Epithelial cell of proximal tubule (primary cell): Measurements from ENCODE around the gene FAH. TPM values are rescaled to one million over a fixed set of nuclear protein-coding genes. Genes with fewer than 3 reads are reported as not detected.

ENCODE experiments used
- DNase-seq: peaks from one replicate; pipeline ENCODE4 v3.0.0-alpha.2; 2011; ENCODE audit warnings: low read depth
- H3K4me3 ChIP-seq: 2 replicates; pipeline ENCODE4 v1.5.1; 2011; ENCODE audit warnings: low read depth, mild to moderate bottlenecking, low read length
- total RNA-seq: library from RNA; depleted of rRNA; stranded (reverse); fragments of >200 nt; gene quantifications from 2 replicates; pipeline ENCODE4 v1.2.3, GENCODE V29; 2015
- TF ChIP-seq, protein P1 (sequence below): conservative IDR thresholded peaks from 2 replicates; pipeline ENCODE4 v1.5.1; 2012; ENCODE audit warnings: low read depth, mild to moderate bottlenecking, low read length

Gene FAH
- total RNA-seq, 1 donor from 2014 or later: 20.4 TPM

DNA sequence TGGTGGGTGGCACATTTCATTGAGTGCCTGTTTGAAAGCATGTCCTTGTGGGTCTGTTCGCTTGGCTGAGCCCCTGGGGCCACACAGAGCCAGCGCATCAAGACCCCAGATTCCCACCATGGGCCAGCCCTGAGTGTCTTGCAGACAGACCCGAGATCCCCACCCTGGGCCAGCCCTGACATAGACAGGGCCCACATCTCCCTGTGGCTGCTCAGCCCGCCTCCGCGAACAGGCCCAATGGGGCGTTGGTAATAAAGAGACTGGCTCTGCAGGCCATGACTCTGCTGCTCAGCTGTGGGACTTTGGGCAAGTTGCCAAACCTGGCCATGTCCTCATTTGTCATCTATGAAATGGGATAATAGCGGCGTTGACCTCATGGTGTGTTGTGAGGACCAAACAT lies 22.6 kb downstream of the FAH start:
- TF ChIP-seq, protein P1, sequence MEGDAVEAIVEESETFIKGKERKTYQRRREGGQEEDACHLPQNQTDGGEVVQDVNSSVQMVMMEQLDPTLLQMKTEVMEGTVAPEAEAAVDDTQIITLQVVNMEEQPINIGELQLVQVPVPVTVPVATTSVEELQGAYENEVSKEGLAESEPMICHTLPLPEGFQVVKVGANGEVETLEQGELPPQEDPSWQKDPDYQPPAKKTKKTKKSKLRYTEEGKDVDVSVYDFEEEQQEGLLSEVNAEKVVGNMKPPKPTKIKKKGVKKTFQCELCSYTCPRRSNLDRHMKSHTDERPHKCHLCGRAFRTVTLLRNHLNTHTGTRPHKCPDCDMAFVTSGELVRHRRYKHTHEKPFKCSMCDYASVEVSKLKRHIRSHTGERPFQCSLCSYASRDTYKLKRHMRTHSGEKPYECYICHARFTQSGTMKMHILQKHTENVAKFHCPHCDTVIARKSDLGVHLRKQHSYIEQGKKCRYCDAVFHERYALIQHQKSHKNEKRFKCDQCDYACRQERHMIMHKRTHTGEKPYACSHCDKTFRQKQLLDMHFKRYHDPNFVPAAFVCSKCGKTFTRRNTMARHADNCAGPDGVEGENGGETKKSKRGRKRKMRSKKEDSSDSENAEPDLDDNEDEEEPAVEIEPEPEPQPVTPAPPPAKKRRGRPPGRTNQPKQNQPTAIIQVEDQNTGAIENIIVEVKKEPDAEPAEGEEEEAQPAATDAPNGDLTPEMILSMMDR: no peak
- no peak for DNase-seq
- H3K4me3 ChIP-seq: no peak overlapping the region

DNA sequence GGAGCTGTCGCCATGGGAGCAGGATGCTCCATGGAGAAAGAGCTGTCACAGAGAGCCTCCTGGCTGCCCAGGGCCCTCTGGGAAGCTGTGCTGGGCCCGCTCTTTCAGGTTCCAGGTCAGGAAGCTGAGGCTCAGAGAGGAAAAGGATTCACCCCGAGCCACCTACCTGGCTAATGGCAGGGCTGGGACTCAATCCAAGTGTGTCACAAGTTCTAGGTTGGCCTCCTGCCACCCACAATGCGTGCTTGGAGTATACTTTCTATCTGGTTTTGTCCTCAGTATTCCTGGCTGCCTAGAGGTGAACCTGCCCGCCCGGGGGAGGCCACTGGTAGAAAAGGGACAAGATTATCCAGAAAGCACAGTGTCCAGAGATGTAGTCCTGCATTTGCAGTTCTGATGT lies 23.6 kb downstream of the FAH start:
- no peak for DNase-seq
- no peak overlapping the region for H3K4me3 ChIP-seq
- TF ChIP-seq, protein P1: no peak

DNA sequence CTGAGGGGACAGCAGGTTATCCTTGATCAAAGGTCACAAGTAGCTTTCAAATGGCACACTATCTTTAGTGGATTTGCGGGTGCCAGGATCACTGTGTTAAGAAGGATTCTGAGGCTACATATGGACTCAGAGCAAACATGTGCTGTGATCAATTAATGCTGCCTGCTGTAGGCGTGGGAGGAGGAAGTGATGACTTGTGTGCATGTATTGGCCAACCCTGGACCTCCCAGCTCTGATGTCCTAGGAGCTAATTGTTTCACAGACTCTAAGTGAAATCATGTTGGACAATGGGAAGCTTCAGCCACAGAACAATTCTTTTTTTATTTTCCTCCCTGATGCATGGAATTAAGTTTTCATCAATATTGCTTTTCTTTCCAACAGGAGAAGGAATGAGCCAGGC lies 24.4 kb downstream of the FAH start:
- TF ChIP-seq, protein P1: no peak
- DNase-seq: no peak
- no peak overlapping the region for H3K4me3 ChIP-seq

DNA sequence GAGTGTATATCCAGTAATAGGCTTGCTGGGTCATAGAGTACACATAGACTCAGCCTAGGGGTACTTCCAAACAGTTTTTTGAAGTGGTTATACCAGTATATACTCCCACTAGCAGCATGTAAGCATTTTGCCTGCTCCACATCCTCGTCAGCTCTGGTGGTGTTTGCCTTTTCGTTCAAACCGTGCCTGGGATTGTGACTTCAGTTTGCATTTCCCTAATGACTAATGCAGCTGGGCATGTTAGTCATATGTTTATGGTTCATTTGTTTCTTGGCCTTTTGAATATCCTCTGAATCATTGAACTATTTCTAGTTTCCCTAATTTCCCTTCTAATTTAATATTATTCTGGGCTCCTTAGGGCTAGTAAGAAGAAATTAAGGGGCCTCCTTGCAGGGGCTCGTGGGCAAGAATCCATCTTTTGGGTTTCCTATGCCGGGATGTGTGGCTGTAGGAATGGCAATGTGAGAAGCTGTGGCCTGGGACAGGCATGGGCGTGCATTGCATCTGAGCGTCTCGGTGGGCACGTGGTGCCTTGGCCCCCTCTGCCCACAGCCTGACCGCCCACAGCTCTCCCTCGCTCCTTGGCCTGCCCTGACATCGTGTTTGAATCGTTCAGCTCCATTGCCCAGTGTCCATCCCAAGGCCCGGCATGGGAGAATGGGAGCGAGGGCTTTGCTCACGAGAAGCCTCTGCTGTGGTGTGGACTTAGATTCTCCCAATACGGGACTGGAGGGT lies 26.4 kb downstream of the FAH start:
- H3K4me3 ChIP-seq: no peak overlapping the region
- TF ChIP-seq, protein P1: no peak
- peak; percentile 84 for DNase-seq

DNA sequence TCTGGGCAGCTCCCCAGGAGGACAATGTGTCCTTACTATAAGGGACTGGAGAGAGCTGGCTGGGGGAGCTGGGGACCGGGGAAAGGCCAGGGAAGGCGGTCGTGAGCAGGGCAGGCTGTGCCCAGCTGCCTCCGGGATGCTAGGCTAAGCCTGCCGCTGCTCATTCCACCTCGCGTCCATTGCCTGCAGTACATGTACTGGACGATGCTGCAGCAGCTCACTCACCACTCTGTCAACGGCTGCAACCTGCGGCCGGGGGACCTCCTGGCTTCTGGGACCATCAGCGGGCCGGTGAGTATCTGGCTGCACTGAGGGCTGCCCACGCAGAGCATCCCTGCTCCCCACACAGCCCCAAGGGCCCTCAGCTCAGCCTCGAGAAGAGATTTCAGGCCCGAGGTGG lies 27.1 kb downstream of the FAH start:
- TF ChIP-seq, protein P1: no peak
- H3K4me3 ChIP-seq: no peak overlapping the region
- DNase-seq: no peak

DNA sequence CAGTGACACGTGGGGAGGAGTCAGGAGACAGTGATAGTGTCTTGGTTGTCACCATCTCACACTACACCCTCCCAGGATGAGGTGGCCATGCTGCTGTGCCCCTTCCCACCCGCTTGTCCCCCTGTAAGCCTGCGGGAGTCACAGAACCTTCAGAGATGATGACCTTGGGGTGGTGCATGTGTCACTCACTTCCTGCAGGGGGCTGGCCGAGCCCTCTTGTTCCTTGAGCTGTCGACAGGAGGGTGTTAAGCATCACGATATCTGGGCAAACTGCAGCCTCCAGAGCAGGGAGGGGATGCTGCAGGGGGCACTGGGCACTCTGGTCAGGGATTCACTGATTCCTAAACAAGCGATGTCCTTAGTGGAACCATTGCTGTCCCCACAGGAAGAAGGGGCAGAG lies 27.7 kb downstream of the FAH start:
- DNase-seq: no peak
- TF ChIP-seq, protein P1: peak; percentile 4

DNA sequence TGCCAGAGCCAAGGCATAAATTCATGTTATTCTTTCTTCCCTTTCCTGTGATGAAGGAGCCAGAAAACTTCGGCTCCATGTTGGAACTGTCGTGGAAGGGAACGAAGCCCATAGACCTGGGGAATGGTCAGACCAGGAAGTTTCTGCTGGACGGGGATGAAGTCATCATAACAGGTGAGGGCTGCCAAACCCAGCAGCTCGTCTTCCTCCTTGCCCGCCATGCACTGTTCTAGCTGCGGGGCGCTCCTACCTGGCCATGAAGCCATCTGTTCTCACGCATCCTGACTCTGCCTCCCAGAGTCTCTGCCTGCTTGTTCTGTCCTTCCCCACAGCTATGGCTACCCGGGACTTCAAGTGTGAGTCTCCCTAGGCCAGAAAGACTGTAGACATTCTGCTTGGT lies 28.2 kb downstream of the FAH start:
- TF ChIP-seq, protein P1: no peak
- H3K4me3 ChIP-seq: no peak overlapping the region
- DNase-seq: no peak

More for the DNA sequence above, 27.7 kb downstream of the FAH start:
- no peak overlapping the region for H3K4me3 ChIP-seq
